Measurements from ENCODE around the gene LILRB3.
"Not testable (repeated sequence)": the region's sequence is repeated elsewhere in the genome, so short reads cannot be mapped to it uniquely, and the experiment has no call there.

LILRB3 gene

DNA sequence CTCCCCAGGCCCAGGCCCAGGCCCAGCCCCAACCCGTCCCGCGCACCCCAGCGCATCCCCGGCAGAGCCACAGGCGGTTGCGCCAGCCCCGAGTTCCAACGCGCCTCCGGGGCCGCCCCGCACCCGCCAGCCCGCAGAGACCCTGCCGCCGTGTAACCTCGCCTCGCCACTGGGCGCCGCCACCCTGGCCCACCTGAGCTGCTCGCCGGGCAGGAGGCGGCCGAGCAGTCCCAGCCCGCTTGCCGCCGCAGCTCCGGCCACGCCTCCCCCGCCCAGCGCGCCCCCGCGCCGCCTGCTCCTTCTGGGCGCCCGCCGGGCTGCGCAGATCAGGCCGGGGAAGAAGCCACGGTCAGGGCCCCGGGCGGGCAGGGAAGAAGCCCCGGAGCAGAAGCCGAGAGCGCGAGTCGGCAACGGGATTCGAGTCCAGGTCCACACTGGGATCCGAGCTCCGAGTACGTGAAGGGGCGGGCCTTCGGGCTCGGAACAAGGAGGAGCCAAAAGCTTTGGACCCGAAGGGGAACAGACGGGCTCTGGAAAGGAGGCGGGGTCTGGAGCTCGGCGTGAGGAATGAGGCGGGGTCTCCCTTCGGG is 33.6 kb downstream of the LILRB3 start, which contains the start of gene MBOAT7:
TSS of gene MBOAT7 (minus strand) at position 436 of the 590 bp plus-strand sequence. CDS start 1,072 bp downstream, outside the sequence.
- no peak for DNase-seq

- peak; percentile 63 for DNase-seq
Observed at GRCh38 chr19:54188215-54188871, 34.5 kb downstream of the LILRB3 start.

GRCh38 chr19:54186934-54187381 is 35.8 kb downstream of the LILRB3 start:
- no peak for DNase-seq

DNA sequence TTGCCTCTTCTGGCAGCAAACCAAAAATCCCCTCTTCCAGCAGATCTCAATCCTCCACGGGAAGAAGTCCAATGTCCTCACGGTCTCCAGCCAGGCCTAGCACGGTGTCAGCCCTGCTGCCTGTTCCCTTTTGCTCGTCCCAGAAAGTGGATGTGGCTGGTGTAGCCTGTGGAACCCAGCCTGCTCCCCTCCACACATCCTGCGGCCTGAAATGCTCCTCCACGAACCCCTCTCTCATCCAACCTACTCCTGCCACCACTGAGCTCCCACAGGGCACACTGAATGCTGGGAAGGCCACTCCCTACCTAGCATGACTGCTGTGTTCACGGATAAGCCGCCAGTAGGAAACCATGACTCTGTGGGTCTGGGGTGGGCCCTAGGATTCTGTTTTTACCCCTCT is 36.5 kb downstream of the LILRB3 start:
- DNase-seq, result no peak

DNA sequence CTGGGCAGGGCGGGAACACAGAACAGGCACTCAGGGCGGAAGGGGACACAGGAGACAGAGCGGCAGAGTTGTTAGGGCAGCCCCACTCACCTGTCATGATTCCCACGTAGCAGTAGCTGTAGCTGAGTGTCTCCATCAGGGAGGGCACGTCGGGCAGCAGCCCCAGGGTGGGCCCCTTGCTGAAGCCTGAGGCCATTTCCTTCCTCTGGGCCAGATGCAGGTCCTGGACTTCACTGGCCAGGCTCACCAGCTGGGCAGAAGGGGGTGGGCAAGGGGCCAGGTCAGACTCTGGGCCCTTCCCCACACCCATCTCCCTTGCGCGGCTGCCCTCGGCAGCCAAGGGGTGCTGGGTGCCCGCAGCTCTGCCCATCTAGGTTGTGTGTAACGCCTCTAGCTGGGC is 39.4 kb downstream of the LILRB3 start:
- DNase-seq, result no peak

DNA sequence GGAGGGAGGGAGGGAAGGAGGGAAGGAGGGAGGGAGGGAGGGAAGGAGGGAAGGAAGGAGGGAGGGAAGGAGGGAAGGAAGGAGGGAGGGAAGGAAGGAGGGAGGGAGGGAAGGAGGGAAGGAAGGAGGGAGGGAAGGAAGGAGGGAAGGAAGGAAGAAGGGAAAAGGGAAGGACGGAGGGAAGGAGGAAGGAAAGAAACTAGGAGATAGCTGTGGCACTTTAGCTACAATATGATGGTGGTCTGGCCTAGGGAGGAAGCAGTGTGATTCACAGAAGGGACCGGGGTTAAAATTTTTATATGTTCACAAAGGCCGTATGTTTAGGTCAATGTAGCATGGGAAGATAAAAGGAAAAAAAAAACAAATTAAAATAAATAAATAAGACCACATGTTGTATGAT is 40.9 kb downstream of the LILRB3 start:
- DNase-seq, result not testable (repeated sequence)

GRCh38 chr19:54180691-54181091 is 42.1 kb downstream of the LILRB3 start:
- no peak for DNase-seq

GRCh38 chr19:54179921-54180461 is 42.8 kb downstream of the LILRB3 start:
- DNase-seq, result no peak

- DNase-seq, result no peak
Observed at GRCh38 chr19:54179262-54179852, 43.5 kb downstream of the LILRB3 start.

- DNase-seq, result peak; percentile 51
Observed at GRCh38 chr19:54178581-54179261, 44.1 kb downstream of the LILRB3 start.

- no peak for DNase-seq
Observed at GRCh38 chr19:54173951-54174834, 48.6 kb downstream of the LILRB3 start.

DNA sequence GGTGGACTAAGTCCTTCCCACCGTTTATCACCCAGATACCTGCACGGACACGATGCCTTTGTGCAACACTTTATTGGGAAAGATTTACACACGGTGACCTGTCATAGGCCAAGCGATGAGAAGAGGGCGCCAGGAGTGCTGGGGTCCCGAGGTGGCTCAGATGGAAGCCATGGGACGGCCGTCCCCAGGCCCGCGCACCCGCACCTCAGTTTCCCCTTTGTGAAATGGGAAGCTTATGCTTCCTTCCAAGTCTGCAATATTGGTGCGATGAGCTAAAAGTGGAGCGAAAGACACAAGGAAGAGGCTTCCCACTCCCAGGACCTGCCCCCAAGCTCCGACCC is 49.5 kb downstream of the LILRB3 start:
- DNase-seq, result no peak

GRCh38 chr19:54172471-54173358 is 50.1 kb downstream of the LILRB3 start, which contains the start of gene TMC4:
Gene TMC4, minus strand, starts transcription at chr19:54173160. Its CDS starts 43 bp downstream, at chr19:54173117.
- no peak for DNase-seq

DNA sequence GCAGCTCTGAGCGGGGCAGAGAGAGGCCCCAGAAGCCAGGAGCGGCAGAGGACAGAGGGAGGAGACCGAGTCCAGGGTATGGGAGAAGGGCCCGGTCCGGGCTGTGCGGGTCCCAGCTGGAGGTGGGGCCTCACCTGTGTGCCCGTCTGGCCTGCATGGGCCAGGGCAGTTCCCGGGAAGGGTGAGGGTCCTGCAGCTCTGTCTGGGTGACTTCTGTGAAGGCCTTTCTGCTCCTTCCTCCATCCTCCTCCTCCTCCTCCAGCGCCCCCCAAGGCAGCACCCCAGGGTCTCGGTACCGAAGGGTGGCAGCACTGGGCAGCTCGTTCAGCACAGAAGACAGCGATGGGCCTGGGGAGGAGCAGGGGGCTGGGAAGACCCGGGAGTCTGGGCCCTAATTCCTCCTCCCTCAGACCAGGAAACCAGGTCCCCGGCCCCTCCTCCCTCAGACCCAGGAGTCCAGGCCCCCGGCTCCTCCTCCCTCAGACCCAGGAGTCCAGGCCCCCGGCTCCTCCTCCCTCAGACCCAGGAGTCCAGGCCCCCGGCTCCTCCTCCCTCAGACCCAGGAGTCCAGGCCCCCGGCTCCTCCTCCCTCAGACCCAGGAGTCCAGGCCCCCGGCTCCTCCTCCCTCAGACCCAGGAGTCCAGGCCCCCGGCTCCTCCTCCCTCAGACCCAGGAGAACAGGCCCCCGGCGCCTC is 50.9 kb downstream of the LILRB3 start:
- not testable (repeated sequence) for DNase-seq

DNA sequence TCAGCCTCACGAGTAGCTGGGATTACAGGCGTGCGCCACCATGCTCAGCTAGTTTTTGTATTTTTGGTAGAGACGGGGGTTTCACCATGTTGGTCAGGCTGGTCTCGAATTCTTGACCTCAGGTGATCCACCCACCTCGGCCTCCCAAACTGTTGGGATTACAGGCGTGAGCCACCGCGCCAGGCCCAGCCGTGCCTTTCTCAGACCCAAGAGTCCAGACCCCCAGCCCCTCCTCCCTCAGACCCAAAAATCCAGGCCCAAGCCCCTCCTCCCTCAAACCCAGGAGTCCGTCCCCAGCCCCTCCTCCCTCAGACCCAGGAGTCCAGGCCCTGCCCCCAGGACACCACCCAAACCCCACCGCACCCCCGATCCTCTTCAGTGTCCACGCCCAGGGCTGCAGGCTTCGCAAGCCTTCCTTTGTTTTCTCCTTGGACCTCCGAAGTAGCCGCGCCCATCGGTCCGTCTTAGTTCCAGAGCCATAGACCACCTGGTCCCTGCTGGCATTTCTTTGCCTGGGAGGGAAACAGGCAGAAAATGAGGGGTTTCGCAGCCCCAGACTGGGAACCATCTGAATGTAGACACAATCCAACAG is 53.6 kb downstream of the LILRB3 start:
- DNase-seq, result no peak

- peak; percentile 91 for DNase-seq
Observed at GRCh38 chr19:54168174-54168917, 54.5 kb downstream of the LILRB3 start.
